Stimulated activated CD4-positive, alpha-beta T cell treated with anti-CD3 and anti-CD28 coated beads, Interleukin-1b, Interleukin-23, amount 100 ng/mL, for 4 hours (primary cell): ENCODE measurements around the gene OR52B6.
A peak's percentile ranks its signal among the peaks of the same experiment; 100 is the strongest.
"Not testable (repeated sequence)": the region's sequence is repeated elsewhere in the genome, so short reads cannot be mapped to it uniquely, and the experiment has no call there.

ENCODE experiments used
- DNase-seq, 2 donors: peaks; one replicate each; pipeline ENCODE4 v3.0.0-alpha.2; 2020; ENCODE audit warnings: low read depth in 2 of 2

Gene OR52B6

DNA sequence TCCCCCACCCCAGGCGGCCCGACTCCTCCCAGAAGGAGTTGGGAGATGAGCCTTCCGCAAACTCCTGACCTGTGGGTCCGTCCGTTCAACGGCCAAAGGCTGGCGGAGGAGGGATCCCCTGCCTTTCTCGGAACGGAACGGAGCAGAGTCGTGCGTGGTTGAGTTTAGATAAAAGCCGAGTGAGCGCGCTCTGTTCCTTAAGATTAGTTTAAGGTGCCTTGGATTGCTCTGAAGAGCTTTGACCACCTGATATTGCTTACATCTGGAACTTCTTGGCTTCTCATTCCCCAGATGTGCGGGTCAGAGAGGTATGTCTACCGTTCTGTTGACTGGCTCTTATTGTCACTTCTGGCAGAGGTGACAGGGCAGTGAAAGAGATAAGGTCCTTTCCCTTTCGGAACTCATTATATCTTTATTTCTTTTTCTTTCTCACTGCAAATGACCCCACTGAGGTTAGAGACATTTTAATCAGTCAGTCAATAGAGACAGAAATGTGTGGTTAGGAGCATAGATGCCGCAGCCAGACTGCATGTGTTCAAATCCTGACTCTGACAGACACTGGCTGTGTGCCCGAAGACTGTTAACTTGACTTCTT, 16.0 kb downstream of the OR52B6 start, which contains the start of gene TRIM6:
TSS of gene TRIM6 (plus strand) at position 31 of the 595 bp plus-strand sequence. CDS start at position 292, 261 bp downstream.
- DNase-seq: no peak

DNA sequence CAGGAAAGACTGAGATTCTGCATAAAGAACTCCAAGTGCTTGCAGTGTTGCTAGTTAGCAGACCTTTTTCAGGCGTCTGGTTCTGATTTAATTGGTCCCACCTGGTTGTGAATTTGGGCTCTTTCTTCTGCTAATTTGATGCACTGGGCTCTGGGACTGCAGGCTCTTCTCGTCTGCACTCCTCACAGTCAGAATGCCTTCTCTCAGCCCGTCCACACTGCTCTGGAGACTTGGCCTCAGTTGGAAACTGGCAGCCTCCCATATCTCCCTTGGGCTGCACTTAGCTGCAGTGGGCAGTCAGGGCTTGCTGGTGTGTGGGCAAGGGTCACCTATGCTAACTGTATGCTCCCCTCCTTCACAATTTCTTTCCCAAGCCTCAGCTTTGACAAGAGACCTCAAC, 17.3 kb downstream of the OR52B6 start:
- DNase-seq: no peak

GRCh38 chr11:5600374-5600851, 19.7 kb downstream of the OR52B6 start:
- peak; percentile 16 to 42 for DNase-seq

- DNase-seq: not testable (repeated sequence)
These were observed 22.1 kb downstream of the OR52B6 start for GRCh38 chr11:5602791-5603190.

DNA sequence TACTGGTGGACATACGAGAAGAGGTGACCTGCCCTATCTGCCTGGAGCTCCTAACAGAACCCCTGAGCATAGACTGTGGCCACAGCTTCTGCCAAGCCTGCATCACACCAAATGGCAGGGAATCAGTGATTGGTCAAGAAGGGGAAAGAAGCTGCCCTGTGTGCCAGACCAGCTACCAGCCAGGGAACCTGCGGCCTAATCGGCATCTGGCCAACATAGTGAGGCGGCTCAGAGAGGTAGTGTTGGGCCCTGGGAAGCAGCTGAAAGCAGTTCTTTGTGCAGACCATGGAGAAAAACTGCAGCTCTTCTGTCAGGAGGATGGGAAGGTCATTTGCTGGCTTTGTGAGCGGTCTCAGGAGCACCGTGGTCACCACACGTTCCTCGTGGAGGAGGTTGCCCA, 22.6 kb downstream of the OR52B6 start:
- no peak for DNase-seq

DNA sequence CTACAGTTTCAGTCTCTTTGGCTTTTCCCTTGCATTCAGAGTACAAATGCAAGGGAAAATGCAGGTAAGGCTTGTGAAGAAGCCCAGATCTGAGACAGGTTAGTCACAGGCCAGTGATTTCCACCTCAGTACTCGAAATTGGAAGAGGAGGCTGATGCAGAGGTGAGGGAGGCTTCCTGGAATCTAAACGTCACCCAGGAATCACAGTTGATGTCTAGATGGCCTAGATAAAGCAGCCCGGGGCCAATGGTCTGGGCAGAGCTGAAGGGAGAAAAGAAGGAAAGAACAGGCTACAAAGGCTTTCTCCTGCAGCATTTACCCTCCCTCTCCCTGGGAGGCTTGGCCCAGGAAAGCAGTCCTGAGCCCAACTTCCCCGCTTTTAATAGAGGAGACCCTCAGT, 24.2 kb downstream of the OR52B6 start:
- no peak for DNase-seq

DNA sequence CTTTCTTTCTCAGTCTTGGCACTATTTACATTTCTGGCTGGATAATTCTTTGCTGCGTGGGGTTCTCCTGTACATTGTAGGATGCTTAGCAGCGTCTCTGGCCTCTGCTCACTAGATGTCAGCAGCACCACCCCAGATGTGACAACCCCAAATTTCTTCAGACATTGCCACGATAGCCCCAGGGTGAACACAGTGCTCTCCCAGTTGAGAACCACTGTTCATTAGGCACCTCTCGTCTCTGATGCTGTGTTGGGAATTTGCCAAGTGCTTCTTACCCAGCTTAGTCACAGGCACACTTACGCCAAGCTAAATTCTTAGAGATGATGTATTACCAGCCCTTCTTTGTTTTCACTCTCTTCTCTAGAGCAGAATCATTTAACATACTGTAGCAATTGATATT, 25.2 kb downstream of the OR52B6 start:
- no peak for DNase-seq

- DNase-seq: no peak
These were observed 28.1 kb downstream of the OR52B6 start for GRCh38 chr11:5608808-5609207.

- DNase-seq: no peak
These were observed 29.8 kb downstream of the OR52B6 start for GRCh38 chr11:5610446-5610845.

DNA sequence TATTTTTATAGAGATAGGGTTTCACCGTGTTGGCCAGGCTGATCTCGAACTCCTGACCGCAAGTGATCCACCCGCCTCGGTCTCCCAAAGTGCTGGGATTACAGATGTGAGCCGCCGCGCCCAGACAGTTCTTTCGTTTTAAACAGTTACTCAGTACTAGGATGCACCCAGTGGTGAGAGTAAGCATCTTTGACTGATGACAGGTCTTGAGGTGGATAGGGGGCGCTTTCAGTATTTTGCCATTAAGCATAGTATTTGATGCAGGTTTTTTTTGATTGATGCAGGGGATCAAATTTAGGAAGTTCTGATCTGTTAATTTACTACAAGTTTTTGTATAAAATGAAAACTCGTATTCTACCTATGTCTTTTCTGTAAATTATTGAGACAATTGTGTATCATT, 30.9 kb downstream of the OR52B6 start:
- DNase-seq: no peak

DNA sequence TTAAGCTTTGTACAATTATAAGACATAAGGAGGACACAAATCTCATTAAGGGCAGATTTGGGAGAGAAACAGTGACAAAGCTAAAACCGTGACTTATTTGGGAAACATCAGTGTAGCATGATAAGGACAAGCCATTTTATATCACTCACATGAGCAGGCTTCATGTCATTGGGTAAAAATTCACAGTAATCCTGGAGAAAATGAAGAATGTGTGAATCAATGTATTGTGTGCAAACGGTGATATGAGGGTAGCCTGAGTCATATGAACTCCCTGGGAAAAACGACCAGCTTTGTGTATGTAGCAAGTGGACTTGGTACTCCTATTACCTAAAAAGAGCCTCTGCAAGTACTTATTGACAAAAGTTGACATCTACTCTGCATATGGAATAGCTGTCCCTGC, 38.1 kb downstream of the OR52B6 start:
- DNase-seq: no peak

- DNase-seq: no peak
These were observed 40.2 kb downstream of the OR52B6 start for GRCh38 chr11:5620651-5621521.

- no peak for DNase-seq
These were observed 40.9 kb downstream of the OR52B6 start for GRCh38 chr11:5621580-5621979.

DNA sequence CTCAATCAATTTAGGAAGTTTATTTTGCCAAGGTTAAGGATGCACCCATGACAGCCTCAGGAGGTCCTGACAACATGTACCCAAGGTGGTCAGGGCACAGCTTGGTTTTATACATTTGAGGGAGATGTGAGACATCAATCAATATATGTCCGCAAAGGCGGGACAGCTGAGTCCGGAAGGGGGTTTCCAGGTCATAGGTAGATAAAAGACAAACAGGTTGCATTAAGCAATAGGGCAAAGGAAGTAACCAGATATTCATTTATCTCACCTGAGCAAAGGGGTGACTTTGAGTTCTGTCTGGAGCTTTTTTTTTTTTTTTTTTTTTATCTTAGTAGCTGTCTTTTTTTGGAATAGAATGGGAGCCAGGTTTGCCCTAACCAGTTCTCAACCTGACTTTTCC, 42.1 kb downstream of the OR52B6 start:
- no peak for DNase-seq

- peak; percentile 3 to 52 for DNase-seq
These were observed 44.0 kb downstream of the OR52B6 start, which contains the start of gene TRIM34 for GRCh38 chr11:5624489-5625279. TSS of gene TRIM34 (plus strand) at chr11:5625001. CDS start at chr11:5632332, 7,331 bp downstream.

GRCh38 chr11:5625281-5625680, 44.6 kb downstream of the OR52B6 start:
- no peak for DNase-seq

GRCh38 chr11:5626196-5626595, 45.5 kb downstream of the OR52B6 start:
- no peak for DNase-seq

- no peak for DNase-seq
These were observed 50.7 kb downstream of the OR52B6 start for GRCh38 chr11:5631417-5631816.
